ENCODE data around the gene GLRB.

Gene GLRB

DNA sequence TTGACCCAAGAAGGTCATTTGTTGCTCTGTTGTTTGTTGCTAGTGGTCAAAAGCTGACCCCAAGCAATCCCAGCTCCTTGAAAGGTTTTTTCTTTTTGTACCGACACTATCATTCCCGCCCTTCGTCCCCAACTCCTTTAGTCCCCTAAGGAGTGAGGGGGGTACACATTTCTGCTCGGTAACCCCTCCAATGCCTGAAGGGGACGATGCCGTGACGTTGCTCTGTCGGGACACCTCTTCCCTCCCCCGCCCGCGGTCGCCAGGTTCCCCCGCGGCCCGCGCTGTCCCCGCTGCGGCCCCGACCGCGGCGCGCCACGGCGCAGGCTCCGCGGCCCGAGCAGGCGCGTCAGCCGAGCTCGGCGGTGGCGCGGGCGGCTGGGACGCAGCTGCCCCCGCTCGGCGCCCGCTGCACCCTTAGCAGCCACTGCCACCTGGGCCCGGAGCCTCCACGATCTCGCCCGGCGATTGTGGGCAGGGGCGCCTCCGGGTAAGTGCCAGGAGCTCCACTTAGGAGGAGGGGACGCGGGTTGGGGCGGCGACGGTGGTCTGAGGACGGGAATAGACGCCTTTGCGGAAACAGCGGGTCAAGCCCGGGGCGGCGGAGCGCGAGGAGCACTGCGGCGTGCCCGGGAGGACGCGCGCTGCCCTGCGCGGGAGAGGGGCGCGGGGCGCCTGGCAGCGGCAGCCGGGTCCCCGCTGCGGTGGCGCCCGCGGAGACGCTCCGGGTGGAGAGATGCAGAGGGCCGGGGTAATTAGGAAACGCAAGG lies at the start of gene GLRB:
GLRB (plus strand) TSS at position 340 of the 767 bp plus-strand sequence. CDS start 1,875 bp downstream, outside the sequence.
- TF ChIP-seq CTCF (IDR thresholded peaks at IDR 0.05; ENCODE audit: insufficient read depth, low read depth, low read length, missing control alignments), result no peak
- no peak for DNase-seq (ENCODE audit: low read depth)
- no peak within 1 kb of the TSS for H3K4me3 ChIP-seq (ENCODE audit: low read depth, low read length)

DNA sequence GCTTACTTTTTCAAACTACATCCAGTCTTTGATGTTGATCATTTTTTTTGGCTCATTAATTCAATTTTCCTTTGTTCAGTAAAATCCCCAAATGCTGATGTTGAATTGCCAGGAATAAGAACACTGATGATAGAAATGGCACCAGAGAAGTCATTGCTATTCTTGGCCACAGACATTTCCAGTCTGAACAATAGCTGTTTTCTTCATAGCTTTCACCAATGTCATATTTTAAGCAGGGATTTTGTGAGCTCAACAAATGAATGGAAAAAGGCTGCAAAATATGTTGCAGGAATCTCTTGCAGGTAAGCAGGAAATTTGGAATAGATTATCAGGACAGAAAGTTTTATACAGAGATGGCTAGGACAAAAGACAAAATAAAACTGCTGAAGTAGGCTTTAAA lies 40.5 kb upstream of the GLRB start:
- no peak overlapping the region for H3K4me3 ChIP-seq (ENCODE audit: low read depth, low read length)
- TF ChIP-seq CTCF (IDR thresholded peaks at IDR 0.05; ENCODE audit: insufficient read depth, low read depth, low read length, missing control alignments), result no peak
- no peak for DNase-seq (ENCODE audit: low read depth)

DNA sequence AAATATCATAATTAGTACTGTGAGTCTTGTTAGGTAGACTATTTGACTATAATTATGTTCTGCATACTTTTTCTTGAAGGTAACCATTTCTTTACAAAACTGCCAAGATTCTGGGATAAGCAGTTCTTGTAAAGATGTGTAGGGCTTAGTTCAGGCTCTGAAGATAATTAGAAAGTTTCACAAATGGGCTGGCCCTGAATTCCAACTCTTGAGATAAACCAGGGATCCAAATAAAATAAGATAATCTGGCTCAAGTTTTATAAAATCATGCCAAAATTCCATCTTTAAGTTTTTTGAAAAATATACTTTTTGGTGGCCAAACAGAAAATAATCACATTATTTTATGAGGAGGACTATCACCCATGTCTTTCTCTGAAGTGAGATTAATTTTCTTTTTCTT lies 35.5 kb upstream of the GLRB start:
- TF ChIP-seq CTCF (IDR thresholded peaks at IDR 0.05; ENCODE audit: insufficient read depth, low read depth, low read length, missing control alignments), result no peak
- no peak overlapping the region for H3K4me3 ChIP-seq (ENCODE audit: low read depth, low read length)
- DNase-seq (ENCODE audit: low read depth), result no peak

DNA sequence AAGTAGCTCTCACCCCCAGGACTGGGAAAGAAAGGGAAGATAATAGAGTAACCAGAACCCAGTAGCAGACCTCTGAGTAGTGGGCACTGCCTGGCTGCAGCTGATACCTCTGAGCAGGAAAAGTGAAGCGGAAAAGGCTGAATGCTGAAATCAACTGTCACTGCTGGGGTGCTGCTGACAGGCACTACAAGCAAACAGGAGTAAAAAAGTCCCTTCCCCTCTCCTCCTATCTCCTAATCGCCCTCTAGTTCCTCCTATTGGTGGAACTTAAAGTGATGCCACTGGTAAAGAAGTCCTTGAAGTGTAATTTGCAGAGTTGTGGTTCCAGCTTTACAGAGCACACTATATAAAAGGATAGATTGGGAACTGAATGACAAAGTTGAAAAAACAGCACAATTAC lies 32.8 kb upstream of the GLRB start:
- no peak for TF ChIP-seq CTCF (IDR thresholded peaks at IDR 0.05; ENCODE audit: insufficient read depth, low read depth, low read length, missing control alignments)
- no peak for DNase-seq (ENCODE audit: low read depth)
- no peak overlapping the region for H3K4me3 ChIP-seq (ENCODE audit: low read depth, low read length)

GRCh38 chr4:157045507-157046127 lies 30.3 kb upstream of the GLRB start:
- peak; percentile 20 for DNase-seq (ENCODE audit: low read depth)
- TF ChIP-seq CTCF (IDR thresholded peaks at IDR 0.05; ENCODE audit: insufficient read depth, low read depth, low read length, missing control alignments), result peak; percentile 56
- H3K4me3 ChIP-seq (ENCODE audit: low read depth, low read length), result no peak overlapping the region

DNA sequence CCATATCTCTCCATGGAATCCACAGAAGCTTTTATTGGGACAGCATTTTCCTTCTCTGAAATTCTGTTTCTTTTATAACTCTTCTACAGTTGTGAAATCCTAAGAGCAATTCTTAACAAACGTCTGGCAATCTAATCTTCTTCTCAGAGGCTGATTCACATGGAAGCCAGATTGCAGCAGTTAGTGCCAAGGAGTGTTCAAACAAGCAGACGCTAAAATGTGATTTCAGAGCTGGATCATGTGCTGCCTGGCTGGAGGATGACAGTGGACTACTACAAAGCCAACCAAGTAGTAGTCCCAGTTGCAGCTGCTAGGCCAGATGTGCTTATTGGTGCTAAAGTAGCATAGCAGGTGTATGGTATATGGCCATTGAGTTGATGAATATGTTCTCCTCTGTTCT lies 27.7 kb upstream of the GLRB start:
- DNase-seq (ENCODE audit: low read depth), result no peak
- TF ChIP-seq CTCF (IDR thresholded peaks at IDR 0.05; ENCODE audit: insufficient read depth, low read depth, low read length, missing control alignments), result no peak
- no peak overlapping the region for H3K4me3 ChIP-seq (ENCODE audit: low read depth, low read length)

All from GM12865 (cell line).